HepG2 (cell line): ENCODE measurements around the gene CENPP.

ENCODE experiments used
- BHLHE40 ChIP-seq: IDR thresholded peaks from 2 replicates; pipeline ENCODE4 v1.6.1; 2011; ENCODE audit warnings: low read length, improper control_type of control experiment
- CTCF ChIP-seq: sonication (generic); formaldehyde crosslinking; IDR thresholded peaks from 2 replicates; pipeline ENCODE4 v1.5.0; 2020; ENCODE audit warnings: mild to moderate bottlenecking, missing genetic modification reagents, moderate library complexity
- EED ChIP-seq: sonication (generic); formaldehyde crosslinking; IDR thresholded peaks from 2 replicates; pipeline ENCODE4 v1.5.0; 2020; ENCODE audit warnings: mild to moderate bottlenecking, missing genetic modification reagents
- EHMT2 ChIP-seq: fragments of 200-600 bp; sonication (generic); IDR thresholded peaks from 2 replicates; pipeline ENCODE4 v1.7.0; 2017; ENCODE audit warnings: antibody characterized with exemption, low read depth, low read length, borderline replicate concordance
- GATA4 ChIP-seq: sonication (generic); IDR thresholded peaks from 2 replicates; pipeline ENCODE4 v1.6.1; 2016; ENCODE audit warnings: antibody characterized with exemption, low read depth, borderline replicate concordance
- MED13 ChIP-seq: sonication (generic); formaldehyde crosslinking; IDR thresholded peaks from 2 replicates; pipeline ENCODE4 v1.5.0; 2020; ENCODE audit warnings: missing genetic modification reagents
- POLR2A ChIP-seq, 2 experiments: IDR thresholded peaks; 2 replicates each; pipeline ENCODE4 v1.6.1; 2011; ENCODE audit warnings: low read depth in 2 of 2, low read length in 2 of 2, mild to moderate bottlenecking in 1 of 2, moderate library complexity in 1 of 2; ENCODE audit not compliant: insufficient read depth in 1 of 2
- RFX5 ChIP-seq: IDR thresholded peaks from 2 replicates; pipeline ENCODE4 v1.6.1; 2011; ENCODE audit warnings: low read depth, low read length, improper control_type of control experiment
- TAF1 ChIP-seq: sonication (generic); formaldehyde crosslinking; IDR thresholded peaks from 2 replicates; pipeline ENCODE4 v1.4.0; 2020; ENCODE audit warnings: missing genetic modification reagents
- ZBTB49 ChIP-seq: sonication (generic); formaldehyde crosslinking; IDR thresholded peaks from 2 replicates; pipeline ENCODE4 v1.4.0; 2020; ENCODE audit warnings: missing genetic modification reagents, borderline replicate concordance
- ZFP36 ChIP-seq: fragments of 150-350 bp; IDR thresholded peaks from 2 replicates; pipeline ENCODE4 v1.6.1; 2018; ENCODE audit warnings: borderline replicate concordance, low read length, low read depth; ENCODE audit not compliant: partially characterized antibody
- ZNF138 ChIP-seq: sonication (generic); formaldehyde crosslinking; IDR thresholded peaks from 2 replicates; pipeline ENCODE4 v1.5.0; 2020; ENCODE audit warnings: mild to moderate bottlenecking, low read depth, missing genetic modification reagents
- TF ChIP-seq, protein P1 (sequence below): sonication (generic); formaldehyde crosslinking; IDR thresholded peaks from one replicate; pipeline ENCODE4 v1.5.1; 2020; ENCODE audit warnings: mild to moderate bottlenecking, missing genetic modification reagents; ENCODE audit errors: not compliant biosample characterization
- TF ChIP-seq, protein P2 (sequence below): sonication (generic); formaldehyde crosslinking; IDR thresholded peaks from 2 replicates; pipeline ENCODE4 v1.4.0; 2020; ENCODE audit warnings: missing genetic modification reagents

DNA sequence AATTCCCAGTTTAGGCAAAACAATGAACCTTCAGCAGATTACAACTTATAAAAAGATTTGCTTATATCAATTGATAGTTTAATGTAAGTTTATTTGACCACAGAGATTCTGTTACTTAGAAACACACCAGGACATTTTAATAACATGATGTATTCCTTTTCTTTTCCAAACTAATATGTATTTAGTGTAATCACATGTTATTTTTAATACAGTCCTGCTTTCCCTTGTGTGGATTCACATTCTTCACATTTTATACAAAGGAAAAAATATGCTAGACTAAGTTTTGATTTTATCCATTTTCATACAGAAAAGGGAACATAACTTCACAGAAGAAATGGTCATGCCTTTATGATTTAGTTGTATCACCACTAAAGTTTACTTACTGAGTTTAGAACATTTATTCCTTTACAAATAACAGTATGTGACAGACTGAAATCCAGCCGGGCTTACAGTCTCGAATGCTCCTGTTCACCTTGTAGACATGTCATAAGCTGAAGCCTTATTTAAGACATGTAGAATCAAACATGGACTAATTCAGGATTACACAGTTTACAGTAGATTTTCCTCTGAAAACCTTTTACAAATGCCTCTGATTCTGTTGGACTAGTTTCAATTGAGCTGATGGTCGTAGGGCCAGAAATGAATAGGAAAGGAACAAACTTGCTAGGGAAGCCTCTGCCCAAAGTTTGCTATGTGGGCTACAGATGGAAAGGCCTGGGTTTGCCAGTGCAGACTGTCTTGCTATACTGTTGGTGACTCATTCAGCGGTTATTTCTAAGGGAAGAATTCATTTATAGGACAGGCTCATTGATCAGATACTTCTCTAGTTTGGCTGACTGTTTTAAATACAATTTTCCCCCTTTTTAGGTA lies 163.2 kb downstream of the CENPP start:
- TF ChIP-seq, protein P1, sequence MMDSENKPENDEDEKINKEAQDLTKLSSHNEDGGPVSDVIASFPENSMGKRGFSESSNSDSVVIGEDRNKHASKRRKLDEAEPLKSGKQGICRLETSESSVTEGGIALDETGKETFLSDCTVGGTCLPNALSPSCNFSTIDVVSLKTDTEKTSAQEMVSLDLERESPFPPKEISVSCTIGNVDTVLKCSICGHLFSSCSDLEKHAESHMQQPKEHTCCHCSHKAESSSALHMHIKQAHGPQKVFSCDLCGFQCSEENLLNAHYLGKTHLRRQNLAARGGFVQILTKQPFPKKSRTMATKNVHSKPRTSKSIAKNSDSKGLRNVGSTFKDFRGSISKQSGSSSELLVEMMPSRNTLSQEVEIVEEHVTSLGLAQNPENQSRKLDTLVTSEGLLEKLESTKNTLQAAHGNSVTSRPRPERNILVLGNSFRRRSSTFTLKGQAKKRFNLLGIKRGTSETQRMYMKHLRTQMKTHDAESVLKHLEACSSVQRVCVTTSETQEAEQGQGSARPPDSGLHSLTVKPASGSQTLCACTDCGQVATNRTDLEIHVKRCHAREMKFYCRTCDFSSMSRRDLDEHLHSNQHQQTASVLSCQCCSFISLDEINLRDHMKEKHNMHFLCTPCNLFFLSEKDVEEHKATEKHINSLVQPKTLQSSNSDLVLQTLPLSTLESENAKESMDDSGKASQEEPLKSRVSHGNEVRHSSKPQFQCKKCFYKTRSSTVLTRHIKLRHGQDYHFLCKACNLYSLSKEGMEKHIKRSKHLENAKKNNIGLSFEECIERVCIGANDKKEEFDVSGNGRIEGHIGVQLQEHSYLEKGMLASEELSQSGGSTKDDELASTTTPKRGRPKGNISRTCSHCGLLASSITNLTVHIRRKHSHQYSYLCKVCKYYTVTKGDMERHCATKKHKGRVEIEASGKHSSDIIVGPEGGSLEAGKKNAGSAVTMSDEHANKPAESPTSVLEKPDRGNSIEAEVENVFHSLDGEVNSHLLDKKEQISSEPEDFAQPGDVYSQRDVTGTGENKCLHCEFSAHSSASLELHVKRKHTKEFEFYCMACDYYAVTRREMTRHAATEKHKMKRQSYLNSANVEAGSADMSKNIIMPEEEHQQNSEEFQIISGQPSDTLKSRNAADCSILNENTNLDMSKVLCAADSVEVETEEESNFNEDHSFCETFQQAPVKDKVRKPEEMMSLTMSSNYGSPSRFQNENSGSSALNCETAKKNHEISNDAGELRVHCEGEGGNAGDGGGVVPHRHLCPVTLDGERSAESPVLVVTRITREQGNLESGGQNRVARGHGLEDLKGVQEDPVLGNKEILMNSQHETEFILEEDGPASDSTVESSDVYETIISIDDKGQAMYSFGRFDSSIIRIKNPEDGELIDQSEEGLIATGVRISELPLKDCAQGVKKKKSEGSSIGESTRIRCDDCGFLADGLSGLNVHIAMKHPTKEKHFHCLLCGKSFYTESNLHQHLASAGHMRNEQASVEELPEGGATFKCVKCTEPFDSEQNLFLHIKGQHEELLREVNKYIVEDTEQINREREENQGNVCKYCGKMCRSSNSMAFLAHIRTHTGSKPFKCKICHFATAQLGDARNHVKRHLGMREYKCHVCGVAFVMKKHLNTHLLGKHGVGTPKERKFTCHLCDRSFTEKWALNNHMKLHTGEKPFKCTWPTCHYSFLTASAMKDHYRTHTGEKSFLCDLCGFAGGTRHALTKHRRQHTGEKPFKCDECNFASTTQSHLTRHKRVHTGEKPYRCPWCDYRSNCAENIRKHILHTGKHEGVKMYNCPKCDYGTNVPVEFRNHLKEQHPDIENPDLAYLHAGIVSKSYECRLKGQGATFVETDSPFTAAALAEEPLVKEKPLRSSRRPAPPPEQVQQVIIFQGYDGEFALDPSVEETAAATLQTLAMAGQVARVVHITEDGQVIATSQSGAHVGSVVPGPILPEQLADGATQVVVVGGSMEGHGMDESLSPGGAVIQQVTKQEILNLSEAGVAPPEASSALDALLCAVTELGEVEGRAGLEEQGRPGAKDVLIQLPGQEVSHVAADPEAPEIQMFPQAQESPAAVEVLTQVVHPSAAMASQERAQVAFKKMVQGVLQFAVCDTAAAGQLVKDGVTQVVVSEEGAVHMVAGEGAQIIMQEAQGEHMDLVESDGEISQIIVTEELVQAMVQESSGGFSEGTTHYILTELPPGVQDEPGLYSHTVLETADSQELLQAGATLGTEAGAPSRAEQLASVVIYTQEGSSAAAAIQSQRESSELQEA (CRISPR knock-in tag): no peak
- TF ChIP-seq ZBTB49 (CRISPR knock-in tag) (no peak), ZFP36 (no peak), MED13 (CRISPR knock-in tag) (no peak), RFX5 (no peak), EHMT2 (no peak), EED (no peak), CTCF (CRISPR knock-in tag) (no peak), POLR2A (IDR thresholded peaks at IDR 0.05; ENCODE audit: insufficient read depth in 1 of 2, low read depth in 2 of 2, low read length in 2 of 2) (no peak), ZNF138 (CRISPR knock-in tag) (no peak), TAF1 (CRISPR knock-in tag) (no peak), GATA4 (no peak), BHLHE40 (no peak)
- TF ChIP-seq, protein P2, sequence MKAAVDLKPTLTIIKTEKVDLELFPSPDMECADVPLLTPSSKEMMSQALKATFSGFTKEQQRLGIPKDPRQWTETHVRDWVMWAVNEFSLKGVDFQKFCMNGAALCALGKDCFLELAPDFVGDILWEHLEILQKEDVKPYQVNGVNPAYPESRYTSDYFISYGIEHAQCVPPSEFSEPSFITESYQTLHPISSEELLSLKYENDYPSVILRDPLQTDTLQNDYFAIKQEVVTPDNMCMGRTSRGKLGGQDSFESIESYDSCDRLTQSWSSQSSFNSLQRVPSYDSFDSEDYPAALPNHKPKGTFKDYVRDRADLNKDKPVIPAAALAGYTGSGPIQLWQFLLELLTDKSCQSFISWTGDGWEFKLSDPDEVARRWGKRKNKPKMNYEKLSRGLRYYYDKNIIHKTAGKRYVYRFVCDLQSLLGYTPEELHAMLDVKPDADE (CRISPR knock-in tag): no peak
